Measurements from ENCODE around the gene SSBP3.

Gene SSBP3

DNA sequence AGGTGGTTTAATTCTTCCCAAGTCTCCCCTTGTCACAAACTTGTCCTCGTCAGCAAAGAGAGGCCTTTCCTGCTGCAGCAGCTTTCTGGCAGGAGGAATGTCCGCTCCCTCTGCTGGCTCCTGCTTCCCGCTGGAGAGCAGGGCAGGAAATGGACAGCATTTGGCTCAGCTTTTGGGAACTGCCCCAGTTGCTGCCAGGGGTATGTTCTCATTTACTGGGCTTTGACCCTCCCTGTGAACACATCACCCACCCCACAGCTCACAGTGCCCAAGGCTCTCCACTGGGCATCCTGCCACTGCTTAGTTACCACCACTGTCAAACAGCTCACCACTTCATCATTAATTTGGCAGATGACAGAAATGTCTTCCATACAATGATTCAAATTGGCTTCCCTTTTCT, 130.8 kb downstream of the SSBP3 start:
- peaks cover 21% of the 10 kb centered on the region for H3K36me3 ChIP-seq (ENCODE audit: insufficient read depth, low read length)
- H3K4me3 ChIP-seq (ENCODE audit: low read length): no peak overlapping the region

GRCh38 chr1:54274881-54275280, 131.3 kb downstream of the SSBP3 start:
- Histone ChIP-seq H3K4me3 (ENCODE audit: low read length) (no peak overlapping the region), H2AFZ (ENCODE audit: low read depth, low read length) (no peak overlapping the region), H3K36me3 (ENCODE audit: insufficient read depth, low read length) (peaks cover 20% of the 10 kb centered on the region), H3K4me1 (ENCODE audit: insufficient read depth, low read length) (peaks cover 35% of the 10 kb centered on the region), H3K9me3 (ENCODE audit: low read length) (no peaks in the 10 kb centered on the region), H3K27me3 (ENCODE audit: insufficient read depth, low read length) (no peaks in the 10 kb centered on the region)

More for the DNA sequence above, 130.8 kb downstream of the SSBP3 start:
- H3K27me3 ChIP-seq (ENCODE audit: insufficient read depth, low read length): no peaks in the 10 kb centered on the region
- no peak overlapping the region for H2AFZ ChIP-seq (ENCODE audit: low read depth, low read length)
- H3K4me1 ChIP-seq (ENCODE audit: insufficient read depth, low read length): peaks cover 35% of the 10 kb centered on the region
- no peaks in the 10 kb centered on the region for H3K9me3 ChIP-seq (ENCODE audit: low read length)

GRCh38 chr1:54274448-54274847, 131.7 kb downstream of the SSBP3 start:
- H3K9me3 ChIP-seq (ENCODE audit: low read length): no peaks in the 10 kb centered on the region
- H2AFZ ChIP-seq (ENCODE audit: low read depth, low read length): no peak overlapping the region
- peaks cover 35% of the 10 kb centered on the region for H3K4me1 ChIP-seq (ENCODE audit: insufficient read depth, low read length)
- H3K27me3 ChIP-seq (ENCODE audit: insufficient read depth, low read length): no peaks in the 10 kb centered on the region
- H3K4me3 ChIP-seq (ENCODE audit: low read length): no peak overlapping the region
- peaks cover 19% of the 10 kb centered on the region for H3K36me3 ChIP-seq (ENCODE audit: insufficient read depth, low read length)

DNA sequence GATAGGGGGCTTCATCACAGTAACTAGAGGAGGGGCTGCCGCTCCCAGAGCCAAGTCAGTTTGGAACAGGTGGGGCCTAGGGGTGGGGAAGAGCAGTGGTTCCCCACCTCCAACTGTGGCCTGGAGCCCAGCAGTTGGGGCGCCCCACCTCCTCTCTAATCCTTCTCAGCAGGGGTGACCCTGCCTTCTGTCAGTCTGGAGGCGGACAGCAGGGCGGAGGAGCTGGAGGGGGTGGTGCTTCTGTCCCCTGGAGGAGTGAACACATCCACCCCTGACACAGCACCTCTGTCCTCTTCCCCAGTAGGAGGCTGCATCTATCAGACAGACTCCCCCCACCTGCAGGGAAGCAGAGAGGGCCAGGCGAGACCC, 132.4 kb downstream of the SSBP3 start:
- peak overlapping the region; percentile 11 for H3K4me3 ChIP-seq (ENCODE audit: low read length)
- H3K9me3 ChIP-seq (ENCODE audit: low read length): no peaks in the 10 kb centered on the region
- peaks cover 35% of the 10 kb centered on the region for H3K4me1 ChIP-seq (ENCODE audit: insufficient read depth, low read length)
- no peaks in the 10 kb centered on the region for H3K27me3 ChIP-seq (ENCODE audit: insufficient read depth, low read length)
- no peak overlapping the region for H2AFZ ChIP-seq (ENCODE audit: low read depth, low read length)
- H3K36me3 ChIP-seq (ENCODE audit: insufficient read depth, low read length): peaks cover 14% of the 10 kb centered on the region

DNA sequence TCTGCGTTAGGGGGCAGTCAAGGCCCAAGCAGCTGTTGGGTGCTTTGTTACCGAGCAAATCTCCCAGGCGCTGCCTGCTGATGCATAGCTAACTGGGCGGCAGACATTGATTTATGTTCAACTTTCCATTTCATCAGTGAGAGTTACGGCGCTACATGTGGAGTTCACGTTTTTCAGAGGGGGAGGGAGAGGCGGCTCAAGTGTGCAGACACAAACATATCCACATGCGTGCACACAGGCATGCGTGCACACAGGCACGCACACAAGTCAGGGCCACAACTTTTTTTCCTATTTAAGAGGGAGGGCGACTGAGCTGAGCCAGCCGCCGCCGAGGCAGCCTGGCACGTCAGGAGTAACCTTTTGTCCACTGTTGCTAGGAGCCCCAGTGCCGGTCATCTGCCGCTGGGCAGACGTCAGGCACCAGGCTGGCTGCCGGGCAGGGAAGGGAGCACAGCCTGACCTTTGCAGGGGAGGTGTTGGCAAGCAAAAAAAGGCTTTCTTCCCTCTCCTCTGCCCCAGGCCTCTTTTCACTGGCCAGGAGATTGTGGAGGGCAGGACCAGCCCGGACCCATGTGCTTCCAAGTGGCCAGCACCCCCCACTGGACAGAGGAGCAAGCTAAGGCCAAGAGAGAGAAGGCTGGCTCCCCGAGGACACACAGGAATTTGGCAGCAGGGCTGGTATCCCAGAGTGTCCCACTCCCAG, 133.0 kb downstream of the SSBP3 start:
- Histone ChIP-seq H3K9me3 (ENCODE audit: low read length) (no peaks in the 10 kb centered on the region), H3K27me3 (ENCODE audit: insufficient read depth, low read length) (no peaks in the 10 kb centered on the region), H2AFZ (ENCODE audit: low read depth, low read length) (no peak overlapping the region), H3K4me3 (ENCODE audit: low read length) (peak overlapping the region; percentile 11), H3K4me1 (ENCODE audit: insufficient read depth, low read length) (peaks cover 40% of the 10 kb centered on the region), H3K36me3 (ENCODE audit: insufficient read depth, low read length) (peaks cover 14% of the 10 kb centered on the region)

- Histone ChIP-seq H3K27me3 (ENCODE audit: insufficient read depth, low read length) (no peaks in the 10 kb centered on the region), H3K9me3 (ENCODE audit: low read length) (no peaks in the 10 kb centered on the region), H2AFZ (ENCODE audit: low read depth, low read length) (no peak overlapping the region), H3K36me3 (ENCODE audit: insufficient read depth, low read length) (peaks cover 14% of the 10 kb centered on the region), H3K4me3 (ENCODE audit: low read length) (no peak overlapping the region), H3K4me1 (ENCODE audit: insufficient read depth, low read length) (peaks cover 40% of the 10 kb centered on the region)
Measured at GRCh38 chr1:54272772-54273091, 133.5 kb downstream of the SSBP3 start.

- Histone ChIP-seq H3K9me3 (ENCODE audit: low read length) (no peaks in the 10 kb centered on the region), H2AFZ (ENCODE audit: low read depth, low read length) (no peak overlapping the region), H3K4me3 (ENCODE audit: low read length) (no peak overlapping the region), H3K36me3 (ENCODE audit: insufficient read depth, low read length) (peaks cover 10% of the 10 kb centered on the region), H3K27me3 (ENCODE audit: insufficient read depth, low read length) (no peaks in the 10 kb centered on the region), H3K4me1 (ENCODE audit: insufficient read depth, low read length) (peaks cover 40% of the 10 kb centered on the region)
Measured at GRCh38 chr1:54272134-54272533, 134.1 kb downstream of the SSBP3 start.

DNA sequence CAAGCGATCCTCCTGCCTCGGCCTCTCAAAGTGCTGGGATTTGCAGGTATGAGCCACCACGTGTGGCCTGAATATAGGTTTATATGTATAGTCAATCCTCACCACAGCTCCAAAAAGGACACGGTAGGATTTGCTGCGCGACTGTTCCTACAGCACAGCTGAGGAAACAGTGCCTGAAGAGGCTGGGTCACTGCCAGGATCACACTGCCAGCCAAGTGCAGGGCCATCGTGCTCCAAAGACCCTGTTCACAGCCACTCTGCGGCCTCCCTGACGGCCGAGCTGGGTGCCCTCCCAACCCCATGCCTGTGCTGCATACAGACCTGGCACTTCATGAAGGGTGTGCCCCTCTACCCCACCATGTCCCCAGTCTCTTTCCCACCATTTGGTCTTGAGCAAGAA, 134.9 kb downstream of the SSBP3 start:
- Histone ChIP-seq H3K36me3 (ENCODE audit: insufficient read depth, low read length) (peaks cover 6% of the 10 kb centered on the region), H3K4me1 (ENCODE audit: insufficient read depth, low read length) (peaks cover 40% of the 10 kb centered on the region), H2AFZ (ENCODE audit: low read depth, low read length) (no peak overlapping the region), H3K4me3 (ENCODE audit: low read length) (no peak overlapping the region), H3K9me3 (ENCODE audit: low read length) (no peaks in the 10 kb centered on the region), H3K27me3 (ENCODE audit: insufficient read depth, low read length) (no peaks in the 10 kb centered on the region)

DNA sequence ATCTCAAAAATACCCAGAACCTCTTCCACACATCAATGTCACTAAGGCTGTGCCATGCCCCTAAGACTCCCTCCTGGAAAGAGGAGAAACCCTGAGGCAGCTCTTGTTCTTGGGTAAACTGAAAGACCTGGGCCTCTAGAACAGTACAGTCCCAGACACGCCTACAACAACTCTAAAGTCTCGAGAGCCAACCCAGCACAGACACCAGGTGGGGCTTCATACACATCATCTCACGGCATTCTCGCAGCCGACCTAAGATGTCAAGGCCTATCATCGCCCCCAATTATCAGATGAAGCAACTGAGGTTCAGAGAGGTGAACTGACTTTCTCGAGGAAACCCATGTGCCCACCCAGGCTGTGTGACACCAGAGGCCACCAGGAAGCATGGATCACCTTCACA, 135.7 kb downstream of the SSBP3 start:
- peaks cover 40% of the 10 kb centered on the region for H3K4me1 ChIP-seq (ENCODE audit: insufficient read depth, low read length)
- no peaks in the 10 kb centered on the region for H3K9me3 ChIP-seq (ENCODE audit: low read length)
- no peak overlapping the region for H2AFZ ChIP-seq (ENCODE audit: low read depth, low read length)
- no peaks in the 10 kb centered on the region for H3K27me3 ChIP-seq (ENCODE audit: insufficient read depth, low read length)
- no peak overlapping the region for H3K4me3 ChIP-seq (ENCODE audit: low read length)
- H3K36me3 ChIP-seq (ENCODE audit: insufficient read depth, low read length): peaks cover 6% of the 10 kb centered on the region

GRCh38 chr1:54268762-54269297, 137.4 kb downstream of the SSBP3 start:
- peaks cover 25% of the 10 kb centered on the region for H3K4me1 ChIP-seq (ENCODE audit: insufficient read depth, low read length)
- no peak overlapping the region for H2AFZ ChIP-seq (ENCODE audit: low read depth, low read length)
- H3K9me3 ChIP-seq (ENCODE audit: low read length): no peaks in the 10 kb centered on the region
- H3K27me3 ChIP-seq (ENCODE audit: insufficient read depth, low read length): no peaks in the 10 kb centered on the region
- no peak overlapping the region for H3K4me3 ChIP-seq (ENCODE audit: low read length)
- H3K36me3 ChIP-seq (ENCODE audit: insufficient read depth, low read length): peaks cover 6% of the 10 kb centered on the region

DNA sequence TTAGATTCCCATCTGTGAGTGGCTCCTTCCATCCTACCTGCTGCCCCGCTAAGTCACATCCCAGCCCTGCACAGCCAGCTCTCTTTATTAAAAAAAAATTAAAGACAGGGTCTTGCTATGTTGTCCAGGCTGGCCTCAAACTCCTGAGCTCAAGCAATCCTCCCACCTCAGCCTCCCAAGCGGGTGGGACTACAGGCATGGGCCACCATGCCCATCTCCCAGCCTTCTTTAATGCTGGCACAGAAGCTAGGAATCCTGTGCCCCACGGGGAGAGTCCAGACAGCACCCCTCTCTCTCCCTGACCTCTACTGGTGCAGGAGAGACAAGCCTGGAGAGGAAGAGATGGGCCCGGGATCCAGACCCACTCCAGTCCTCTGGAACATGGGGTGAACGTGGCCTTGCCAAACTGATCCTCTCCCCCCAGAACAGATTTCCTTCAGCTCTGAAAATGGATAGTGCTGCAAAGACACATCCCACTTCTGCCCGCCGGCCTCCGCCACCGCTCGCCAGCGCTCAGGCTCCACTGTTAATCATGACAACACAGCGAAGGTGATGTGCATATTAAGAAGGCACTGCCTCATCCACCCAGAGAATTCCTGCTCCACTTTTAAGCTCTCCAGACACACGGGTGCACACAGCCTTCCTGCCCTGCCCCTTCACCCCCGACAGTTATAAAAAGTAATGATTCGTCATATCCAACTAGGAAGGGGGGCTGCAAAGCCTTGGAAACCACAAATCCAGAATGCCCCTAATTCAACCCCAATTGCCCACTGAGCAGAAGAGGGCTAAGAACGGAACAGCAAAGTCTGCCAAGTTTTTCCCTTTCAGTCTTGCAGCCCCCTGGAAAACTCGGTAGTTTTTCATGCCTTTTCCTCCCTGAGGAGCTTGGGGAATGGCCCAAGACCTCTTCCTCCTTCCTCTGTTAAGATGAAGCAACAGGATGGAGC, 138.1 kb downstream of the SSBP3 start:
- Histone ChIP-seq H2AFZ (ENCODE audit: low read depth, low read length) (no peak overlapping the region), H3K27me3 (ENCODE audit: insufficient read depth, low read length) (no peaks in the 10 kb centered on the region), H3K36me3 (ENCODE audit: insufficient read depth, low read length) (peaks cover 6% of the 10 kb centered on the region), H3K9me3 (ENCODE audit: low read length) (no peaks in the 10 kb centered on the region), H3K4me3 (ENCODE audit: low read length) (no peak overlapping the region), H3K4me1 (ENCODE audit: insufficient read depth, low read length) (peaks cover 18% of the 10 kb centered on the region)

DNA sequence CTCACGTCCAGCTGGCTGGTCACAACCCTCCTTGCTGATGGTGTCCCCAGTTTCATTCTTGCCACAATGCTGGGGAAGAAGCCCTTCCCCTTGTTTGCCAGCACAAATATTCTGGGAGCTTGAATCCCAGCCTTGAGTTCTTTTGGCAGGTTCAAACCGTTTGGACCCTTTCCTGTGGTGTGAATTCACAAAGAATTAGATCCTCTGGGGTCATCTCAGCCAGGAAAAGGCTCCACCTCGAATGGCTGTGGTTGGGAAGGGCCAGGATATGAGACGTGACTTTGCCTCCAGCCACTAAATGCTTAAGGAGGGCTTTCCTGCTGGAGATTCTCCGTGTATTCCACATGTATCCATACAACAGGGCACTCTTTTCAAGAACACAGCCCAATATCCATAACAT, 139.3 kb downstream of the SSBP3 start:
- Histone ChIP-seq H2AFZ (ENCODE audit: low read depth, low read length) (no peak overlapping the region), H3K36me3 (ENCODE audit: insufficient read depth, low read length) (peaks cover 6% of the 10 kb centered on the region), H3K4me1 (ENCODE audit: insufficient read depth, low read length) (peaks cover 6% of the 10 kb centered on the region), H3K27me3 (ENCODE audit: insufficient read depth, low read length) (no peaks in the 10 kb centered on the region), H3K9me3 (ENCODE audit: low read length) (no peaks in the 10 kb centered on the region), H3K4me3 (ENCODE audit: low read length) (no peak overlapping the region)

GRCh38 chr1:54266195-54266594, 140.0 kb downstream of the SSBP3 start:
- Histone ChIP-seq H2AFZ (ENCODE audit: low read depth, low read length) (no peak overlapping the region), H3K9me3 (ENCODE audit: low read length) (no peaks in the 10 kb centered on the region), H3K36me3 (ENCODE audit: insufficient read depth, low read length) (peaks cover 12% of the 10 kb centered on the region), H3K4me3 (ENCODE audit: low read length) (no peak overlapping the region), H3K4me1 (ENCODE audit: insufficient read depth, low read length) (peaks cover 5% of the 10 kb centered on the region), H3K27me3 (ENCODE audit: insufficient read depth, low read length) (no peaks in the 10 kb centered on the region)
